HepG2 (cell line): ENCODE measurements around the gene SF3B6. TPM values are rescaled to one million over a fixed set of nuclear protein-coding genes. Genes with fewer than 3 reads are reported as not detected.

Source experiments
- ATAC-seq: fragments of 200-7000 bp; cut with Tn5 transposase; 3 replicates; pipeline ENCODE4 v1.9.1; 2020; ENCODE audit warnings: mild to moderate bottlenecking, moderate library complexity
- BruUV-seq: library from RNA; stranded (reverse); fragments of 400-500 nt; replicated peaks from 2 replicates; lab custom pipeline; 2021; lab: Mats Ljungman, UMichigan
- CTCF ChIA-PET: fragments of 300-600 bp; formaldehyde crosslinking; extraction: SDS; loops from one replicate; lab custom pipeline; 2021; ENCODE audit warnings: low total read pairs, inconsistent platforms, low intra/inter-chr PET ratio; lab: Yijun Ruan, JAX
- POLR2A ChIA-PET: fragments of 350-600 bp; sonication (Branson Sonifier 250); formaldehyde crosslinking; loops from one replicate; lab custom pipeline; 2020; ENCODE audit warnings: antibody characterized with exemption, inconsistent platforms; lab: Yijun Ruan, JAX
- DNase-seq: peaks from one replicate; pipeline ENCODE4 v3.0.0-alpha.2; 2015; ENCODE audit warnings: low spot score
- FAIRE-seq: peaks from 3 replicates; lab custom pipeline; 2011; peaks lifted over from hg19 to GRCh38; lab: Jason Lieb, UNC
- H2AFZ ChIP-seq: one replicate; pipeline ENCODE4 v1.6.1; 2011; ENCODE audit warnings: low read length, inconsistent platforms
- H3K27ac ChIP-seq: fragments of 300-600 bp; 3 replicates; pipeline ENCODE4 v1.8.0; 2011; ENCODE audit warnings: mixed run types, mild to moderate bottlenecking, mixed read lengths, low read length, inconsistent platforms; ENCODE audit not compliant: insufficient read depth; ENCODE audit errors: extremely low read length
- H3K27me3 ChIP-seq, 2 experiments: fragments of 200-600 bp in 1 of 2; 2 replicates in 1 of 2; 3 replicates in 1 of 2; pipeline versions ENCODE4 v1.6.0 to v1.8.0; 2011; ENCODE audit warnings: low read length in 2 of 2, mild to moderate bottlenecking in 2 of 2, moderate library complexity in 2 of 2, inconsistent platforms in 1 of 2; ENCODE audit not compliant: insufficient read depth in 2 of 2, control insufficient read depth in 1 of 2
- H3K36me3 ChIP-seq, 2 experiments: fragments of 200-600 bp in 1 of 2; replicated peaks in 1 of 2; 2 replicates in 1 of 2; 3 replicates in 1 of 2; pipeline versions ENCODE4 v1.5.1 to v1.8.0; 2011; ENCODE audit warnings: low read length in 2 of 2, inconsistent platforms in 1 of 2; ENCODE audit not compliant: insufficient read depth in 2 of 2, control insufficient read depth in 1 of 2
- H3K4me1 ChIP-seq: 2 replicates; pipeline ENCODE4 v1.5.1; 2012; ENCODE audit warnings: low read length, inconsistent platforms; ENCODE audit not compliant: insufficient read depth
- H3K4me2 ChIP-seq: 2 replicates; pipeline ENCODE4 v1.6.0; 2011; ENCODE audit warnings: low read depth, low read length, inconsistent platforms
- H3K4me3 ChIP-seq, 3 experiments: fragments of 200-600 bp in 1 of 3; sonication (generic), shearing (Covaris generic) in 1 of 3; replicated peaks in 1 of 3; 2 replicates each; pipeline ENCODE4 v1.5.1; 2011 to 2016; ENCODE audit warnings: low read length in 3 of 3, inconsistent platforms in 2 of 3, low read depth in 2 of 3, mild to moderate bottlenecking in 2 of 3, control low read depth in 1 of 3, mixed read lengths in 1 of 3; ENCODE audit not compliant: insufficient read depth in 1 of 3
- H3K79me2 ChIP-seq: one replicate; pipeline ENCODE4 v1.6.1; 2011; ENCODE audit warnings: low read length, inconsistent platforms; ENCODE audit not compliant: insufficient read depth
- H3K9ac ChIP-seq: 2 replicates; pipeline ENCODE4 v1.6.0; 2011; ENCODE audit warnings: mild to moderate bottlenecking, low read depth, low read length, inconsistent platforms; ENCODE audit not compliant: insufficient read depth
- H3K9me3 ChIP-seq: 2 replicates; pipeline ENCODE4 v1.5.1; 2012; ENCODE audit warnings: mild to moderate bottlenecking, low read length
- H4K20me1 ChIP-seq: 2 replicates; pipeline ENCODE4 v1.6.0; 2011; ENCODE audit warnings: inconsistent platforms, mild to moderate bottlenecking, low read length, moderate library complexity; ENCODE audit not compliant: insufficient read depth
- ATRX ChIP-seq: sonication (generic); formaldehyde crosslinking; IDR thresholded peaks from 2 replicates; pipeline ENCODE4 v1.4.0; 2020; ENCODE audit warnings: missing genetic modification reagents, borderline replicate concordance
- FOXA1 ChIP-seq, 2 experiments: fragments of 450-650 bp in 1 of 2; sonication (generic) in 1 of 2; formaldehyde crosslinking in 1 of 2; IDR thresholded peaks; 2 replicates each; pipeline versions ENCODE4 v1.4.0 to v1.6.1; 2016 to 2020; ENCODE audit warnings: missing genetic modification reagents in 1 of 2
- HOXA3 ChIP-seq: sonication (generic); formaldehyde crosslinking; IDR thresholded peaks from 2 replicates; pipeline ENCODE4 v1.5.0; 2020; ENCODE audit warnings: missing genetic modification reagents
- MXI1 ChIP-seq: IDR thresholded peaks from 3 replicates; pipeline ENCODE4 v1.6.1; 2012; ENCODE audit warnings: low read depth, low read length, inconsistent platforms, borderline replicate concordance
- NONO ChIP-seq, 2 experiments: fragments of 450-650 bp in 1 of 2; sonication (generic) in 1 of 2; formaldehyde crosslinking in 1 of 2; IDR thresholded peaks in 1 of 2; conservative IDR thresholded peaks in 1 of 2; 2 replicates each; pipeline versions ENCODE4 v1.6.1 to v1.8.0; 2017 to 2022; ENCODE audit warnings: mild to moderate bottlenecking in 1 of 2, missing genetic modification reagents in 1 of 2, moderate library complexity in 1 of 2
- POLR2G ChIP-seq: fragments of 200-400 bp; formaldehyde crosslinking; IDR thresholded peaks from 2 replicates; pipeline ENCODE4 v1.6.1; 2018; ENCODE audit warnings: mild to moderate bottlenecking, low read depth, low read length, moderate library complexity
- RCOR2 ChIP-seq: IDR thresholded peaks from 2 replicates; pipeline ENCODE4 v1.6.1; 2016; ENCODE audit warnings: missing biosample characterization, missing genetic modification reagents
- TCF7 ChIP-seq: sonication (generic); IDR thresholded peaks from 2 replicates; pipeline ENCODE4 v1.6.1; 2016; ENCODE audit warnings: antibody characterized with exemption, low read depth
- ZNF101 ChIP-seq: sonication (generic); formaldehyde crosslinking; IDR thresholded peaks from 2 replicates; pipeline ENCODE4 v1.4.0; 2020; ENCODE audit warnings: mild to moderate bottlenecking, low read depth, missing genetic modification reagents, borderline replicate concordance
- ZNF318 ChIP-seq: sonication (generic); formaldehyde crosslinking; IDR thresholded peaks from 2 replicates; pipeline ENCODE4 v1.4.0; 2020; ENCODE audit warnings: mild to moderate bottlenecking, missing genetic modification reagents
- ZNF33A ChIP-seq: sonication (generic); formaldehyde crosslinking; IDR thresholded peaks from 2 replicates; pipeline ENCODE4 v1.5.1; 2020; ENCODE audit warnings: missing genetic modification reagents, mild to moderate bottlenecking, moderate library complexity, borderline replicate concordance
- ZNF446 ChIP-seq: sonication (generic); formaldehyde crosslinking; IDR thresholded peaks from 2 replicates; pipeline ENCODE4 v1.5.0; 2020; ENCODE audit warnings: mild to moderate bottlenecking, missing genetic modification reagents
- ZNF749 ChIP-seq: sonication (generic); formaldehyde crosslinking; IDR thresholded peaks from 2 replicates; pipeline ENCODE4 v1.8.0; 2022; ENCODE audit warnings: mild to moderate bottlenecking, missing genetic modification reagents, moderate library complexity, borderline replicate concordance
- WGBS: methylation state at CpG from one replicate; pipeline ENCODE4 v1.1.6; 2017; ENCODE audit warnings: low lambda C conversion rate; 5-methylcytosine and 5-hydroxymethylcytosine counted together
- in situ Hi-C: cut with HindIII; loops from 2 replicates; pipeline ENCODE4 v1.10.0; 2017; ENCODE audit warnings: low pct_unique_long_range_greater_than_20kb; ENCODE audit not compliant: extremely low pct_ligation_motif_present
- intact Hi-C: fragments of 100-400 bp; cut with micrococcal nuclease; formaldehyde crosslinking; loops from one replicate; pipeline ENCODE4 v1.10.0; 2022; ENCODE audit not compliant: unreplicated experiment
- polyA plus RNA-seq, 8 experiments: library from polyadenylated mRNA; depleted of rRNA in 3 of 8; stranded (reverse) in 7 of 8; unstranded in 1 of 8; fragments of >200 nt; fragmentation: Illumina TruSeq in 4 of 8; extraction: Trizol in 4 of 8; gene quantifications; 2 replicates each; pipeline versions ENCODE4 v1.2.1 to v1.2.3, GENCODE V29; 2011 to 2016; ENCODE audit warnings: low read depth in 4 of 8, missing spikeins in 1 of 8, mixed read lengths in 1 of 8; ENCODE audit not compliant: insufficient read depth in 1 of 8
- total RNA-seq, 5 experiments: library from RNA; depleted of rRNA; stranded (reverse); fragments of >200 nt; fragmentation: Illumina TruSeq; extraction: Trizol; gene quantifications; 2 replicates each; pipeline ENCODE4 v1.2.3, GENCODE V29; 2016; ENCODE audit warnings: low read depth in 1 of 5

The SF3B6 gene
- total and polyA plus RNA-seq, 2 of the 13 experiments (the other 11 are each of a cell fraction or from before 2014, with no cell fraction given) = 177 to 182 TPM

GRCh38 chr2:24123922-24124580 lies 47.9 kb upstream of the SF3B6 start (continued):
- TF ChIP-seq ZNF101 (no peak), NONO (IDR thresholded peaks at IDR 0.05) (no peak), NONO (CRISPR knock-in tag; conservative IDR thresholded peaks at IDR 0.05) (0 out of 2 replicates have a peak, but pooled peaks have one; percentile 12), ZNF446 (no peak; the same call in 1 of the 2 replicates), ATRX (no peak), ZNF749 (CRISPR knock-in tag) (no peak)
- TF ChIP-seq, all 625 proteins: peak for 38

GRCh38 chr2:24123195-24123921 lies 47.2 kb upstream of the SF3B6 start, which contains the start of the genes FAM228B and PFN4:
FAM228B (plus strand) TSS chr2:24123469; CDS start chr2:24124362, 893 bp downstream.
PFN4 (minus strand) TSS chr2:24123334; CDS start chr2:24122535, 799 bp downstream.
- in situ Hi-C loops = no loop called here
- Histone ChIP-seq H3K27ac (peak within 1 kb of the TSS; percentile 63), H4K20me1 (no peaks in the 10 kb centered on the region), H3K9ac (peak within 1 kb of the TSS; percentile 74), H3K27me3 (no peaks in the 10 kb centered on the region; a peak in 1 of 5 replicates), H3K9me3 (no peaks in the 10 kb centered on the region), H3K4me1 (peaks cover 17% of the 10 kb centered on the region), H3K4me3 (peak within 1 kb of the TSS; percentile 54 to 85 (median 68)), H2AFZ (peak within 1 kb of the TSS; percentile 88), H3K79me2 (no peaks in the 10 kb centered on the region), H3K36me3 (no peaks in the 10 kb centered on the region), H3K4me2 (peak within 1 kb of the TSS; percentile 99)
- ChIA-PET CTCF (interaction anchor here (1.2 to 1.7 kb wide), 2 partner anchors 39 to 41 kb away, joined by 4 to 7 read pairs; no protein-coding TSS in a partner anchor), POLR2A (interaction anchor here (0.7 to 3.9 kb wide), 8 partner anchors 13 to 196 kb away, joined by 3 to 36 read pairs (median 5); partner anchors contain the start of genes ATAD2B, SF3B6, TP53I3 and WDCP)
- intact Hi-C loops = loop anchor here (1.0 kb wide), 1 partner anchor 39 kb away; the partner anchor contains the start of gene TP53I3
- DNase-seq (peak; percentile 53), ATAC-seq (peak; percentile 97), FAIRE-seq (no peak)
- TSS peak; percentile 73 for BruUV-seq
- WGBS = under 1% methylated on average over 43 of the region's 103 CpGs
- TF ChIP-seq HOXA3 (CRISPR knock-in tag) (peak; percentile 75), ZNF318 (peak; percentile 92; the same call in 1 of the 2 replicates), MXI1 (peak; percentile 9; the same call in 1 of the 3 replicates), POLR2G (peak; percentile 88), FOXA1 (IDR thresholded peaks at IDR 0.05) (no peak), FOXA1 (CRISPR knock-in tag; IDR thresholded peaks at IDR 0.05) (no peak), RCOR2 (CRISPR knock-in tag) (no peak), ZNF33A (CRISPR knock-in tag) (no peak), TCF7 (no peak)
